Karpas-422 (cell line): ENCODE data around the gene NELL2. TPM values are rescaled to one million over a fixed set of nuclear protein-coding genes. Genes with fewer than 3 reads are reported as not detected.

Experiments used
- DNase-seq: peaks from one replicate; pipeline ENCODE4 v3.0.0-alpha.2; 2015
- H2AFZ ChIP-seq: fragments of 200-600 bp; sonication (generic); 2 replicates; pipeline ENCODE4 v1.6.1; 2014; ENCODE audit warnings: antibody characterized with exemption, low read length, mixed read lengths
- H3K27ac ChIP-seq: fragments of 200-600 bp; sonication (generic); 2 replicates; pipeline ENCODE4 v1.5.1; 2014; ENCODE audit warnings: mild to moderate bottlenecking, low read length, moderate library complexity
- H3K27me3 ChIP-seq: fragments of 200-600 bp; sonication (generic); 2 replicates; pipeline ENCODE4 v1.6.1; 2014; ENCODE audit warnings: low read length, mixed read lengths
- H3K36me3 ChIP-seq: fragments of 200-600 bp; sonication (generic); 2 replicates; pipeline ENCODE4 v1.6.1; 2014; ENCODE audit warnings: low read length, mixed read lengths; ENCODE audit not compliant: insufficient read depth
- H3K4me1 ChIP-seq: fragments of 200-600 bp; sonication (generic); 2 replicates; pipeline ENCODE4 v1.6.1; 2014; ENCODE audit warnings: mild to moderate bottlenecking, low read length, mixed read lengths
- H3K4me2 ChIP-seq: fragments of 200-600 bp; sonication (generic); 2 replicates; pipeline ENCODE4 v1.6.1; 2014; ENCODE audit warnings: low read length, low read depth, mild to moderate bottlenecking; ENCODE audit not compliant: poor library complexity, severe bottlenecking
- H3K4me3 ChIP-seq: fragments of 200-600 bp; sonication (generic); 2 replicates; pipeline ENCODE4 v1.5.1; 2014; ENCODE audit warnings: mild to moderate bottlenecking, antibody characterized with exemption, low read length, mixed read lengths
- H3K79me2 ChIP-seq: fragments of 200-600 bp; sonication (generic); 2 replicates; pipeline ENCODE4 v1.6.1; 2014; ENCODE audit warnings: mild to moderate bottlenecking, low read length, mixed read lengths
- H3K9ac ChIP-seq: fragments of 200-600 bp; sonication (generic); 2 replicates; pipeline ENCODE4 v1.6.0; 2014; ENCODE audit warnings: low read length
- H3K9me2 ChIP-seq: fragments of 200-600 bp; sonication (generic), shearing (Covaris generic); replicated peaks from 2 replicates; pipeline ENCODE4 v1.6.0; 2014; ENCODE audit warnings: mild to moderate bottlenecking, low read length, moderate library complexity; ENCODE audit not compliant: insufficient read depth
- H3K9me3 ChIP-seq: fragments of 300-700, 200-600 bp; sonication (generic); 2 replicates; pipeline ENCODE4 v1.6.1; 2014; ENCODE audit warnings: low read length, mixed read lengths
- H4K20me1 ChIP-seq: fragments of 200-600 bp; sonication (generic); 2 replicates; pipeline ENCODE4 v1.6.1; 2014; ENCODE audit warnings: mild to moderate bottlenecking, antibody characterized with exemption, low read length, low read depth; ENCODE audit not compliant: insufficient read depth
- total RNA-seq: library from RNA; depleted of rRNA; stranded (reverse); fragments of >200 nt; shearing (Covaris generic); gene quantifications from 2 replicates; pipeline ENCODE4 v1.2.3, GENCODE V29; 2014; ENCODE audit warnings: low replicate concordance

NELL2 gene
- total RNA-seq, 1 experiment from 2014 or later, result 188 TPM

GRCh38 chr12:44497044-44497443 lies 379.1 kb downstream of the NELL2 start:
- Histone ChIP-seq H3K27ac (no peak overlapping the region), H3K4me2 (no peak overlapping the region), H3K9me2 (no peaks in the 10 kb centered on the region), H3K4me3 (no peak overlapping the region), H3K9me3 (peaks cover 6% of the 10 kb centered on the region; the same call in 1 of the 2 replicates), H4K20me1 (no peaks in the 10 kb centered on the region), H3K79me2 (no peaks in the 10 kb centered on the region), H3K36me3 (no peaks in the 10 kb centered on the region), H2AFZ (no peak overlapping the region), H3K4me1 (peaks cover 9% of the 10 kb centered on the region; the same call in 1 of the 2 replicates), H3K27me3 (no peaks in the 10 kb centered on the region), H3K9ac (no peak overlapping the region)
- DNase-seq, result peak; percentile 75

GRCh38 chr12:44490181-44490580 lies 385.9 kb downstream of the NELL2 start:
- no peak overlapping the region for H3K4me2 ChIP-seq
- H3K4me1 ChIP-seq, result no peaks in the 10 kb centered on the region
- peaks cover 12% of the 10 kb centered on the region; the same call in 1 of the 2 replicates for H3K9me3 ChIP-seq
- no peak overlapping the region for H2AFZ ChIP-seq
- no peaks in the 10 kb centered on the region for H3K9me2 ChIP-seq
- H3K9ac ChIP-seq, result no peak overlapping the region
- no peaks in the 10 kb centered on the region for H3K79me2 ChIP-seq
- no peaks in the 10 kb centered on the region for H3K36me3 ChIP-seq
- no peaks in the 10 kb centered on the region for H3K27me3 ChIP-seq
- no peak for DNase-seq
- no peak overlapping the region for H3K4me3 ChIP-seq
- H4K20me1 ChIP-seq, result no peaks in the 10 kb centered on the region
- H3K27ac ChIP-seq, result no peak overlapping the region

GRCh38 chr12:44488180-44488579 lies 387.9 kb downstream of the NELL2 start:
- no peaks in the 10 kb centered on the region for H3K4me1 ChIP-seq
- no peak overlapping the region for H3K4me3 ChIP-seq
- H3K4me2 ChIP-seq, result no peak overlapping the region
- H3K9me2 ChIP-seq, result no peaks in the 10 kb centered on the region
- no peaks in the 10 kb centered on the region for H3K79me2 ChIP-seq
- no peaks in the 10 kb centered on the region for H3K27me3 ChIP-seq
- no peaks in the 10 kb centered on the region for H3K36me3 ChIP-seq
- H3K27ac ChIP-seq, result no peak overlapping the region
- H4K20me1 ChIP-seq, result no peaks in the 10 kb centered on the region
- no peak for DNase-seq
- no peak overlapping the region for H2AFZ ChIP-seq
- no peak overlapping the region for H3K9ac ChIP-seq
- peaks cover 6% of the 10 kb centered on the region; the same call in 1 of the 2 replicates for H3K9me3 ChIP-seq

GRCh38 chr12:44484862-44485261 lies 391.3 kb downstream of the NELL2 start:
- Histone ChIP-seq H3K4me1 (no peaks in the 10 kb centered on the region), H4K20me1 (no peaks in the 10 kb centered on the region), H3K79me2 (no peaks in the 10 kb centered on the region), H3K27ac (no peak overlapping the region), H3K36me3 (no peaks in the 10 kb centered on the region; the same call in 1 of the 2 replicates), H3K9me2 (no peaks in the 10 kb centered on the region), H2AFZ (no peak overlapping the region), H3K27me3 (no peaks in the 10 kb centered on the region), H3K9ac (no peak overlapping the region), H3K4me3 (no peak overlapping the region), H3K9me3 (peaks cover 6% of the 10 kb centered on the region; the same call in 1 of the 2 replicates), H3K4me2 (no peak overlapping the region)
- DNase-seq, result no peak

- no peak overlapping the region for H2AFZ ChIP-seq
- no peak overlapping the region for H3K9ac ChIP-seq
- no peaks in the 10 kb centered on the region for H3K9me2 ChIP-seq
- no peak overlapping the region for H3K4me3 ChIP-seq
- peaks cover 23% of the 10 kb centered on the region for H3K9me3 ChIP-seq
- no peak overlapping the region for H3K4me2 ChIP-seq
- H3K27ac ChIP-seq, result no peak overlapping the region
- no peaks in the 10 kb centered on the region for H3K4me1 ChIP-seq
- H3K79me2 ChIP-seq, result no peaks in the 10 kb centered on the region
- no peak for DNase-seq
- H3K27me3 ChIP-seq, result no peaks in the 10 kb centered on the region
- H3K36me3 ChIP-seq, result no peaks in the 10 kb centered on the region; the same call in 1 of the 2 replicates
- no peaks in the 10 kb centered on the region for H4K20me1 ChIP-seq
Observed at GRCh38 chr12:44477331-44477980, 398.7 kb downstream of the NELL2 start.

- Histone ChIP-seq H3K36me3 (no peaks in the 10 kb centered on the region; the same call in 1 of the 2 replicates), H3K4me2 (no peak overlapping the region)
Observed at GRCh38 chr12:44476683-44477082, 399.4 kb downstream of the NELL2 start.

GRCh38 chr12:44465139-44465538 lies 411.0 kb downstream of the NELL2 start:
- Histone ChIP-seq H2AFZ (peak overlapping the region; percentile 27; the same call in 1 of the 2 replicates), H3K9ac (no peak overlapping the region), H3K4me3 (no peak overlapping the region), H3K36me3 (no peaks in the 10 kb centered on the region), H3K4me2 (no peak overlapping the region), H3K4me1 (peaks cover 10% of the 10 kb centered on the region), H4K20me1 (no peaks in the 10 kb centered on the region), H3K79me2 (no peaks in the 10 kb centered on the region), H3K27ac (no peak overlapping the region), H3K27me3 (no peaks in the 10 kb centered on the region), H3K9me2 (no peaks in the 10 kb centered on the region), H3K9me3 (0 out of 2 replicates have a peak, but pooled peaks cover 7% of the 10 kb centered on the region)
- DNase-seq, result peak; percentile 71

More at GRCh38 chr12:44476683-44477082, 399.4 kb downstream of the NELL2 start:
- Histone ChIP-seq H3K4me3 (no peak overlapping the region), H3K79me2 (no peaks in the 10 kb centered on the region), H3K9me3 (peaks cover 23% of the 10 kb centered on the region), H3K4me1 (no peaks in the 10 kb centered on the region), H2AFZ (no peak overlapping the region), H4K20me1 (no peaks in the 10 kb centered on the region), H3K9me2 (no peaks in the 10 kb centered on the region), H3K9ac (no peak overlapping the region), H3K27me3 (no peaks in the 10 kb centered on the region), H3K27ac (no peak overlapping the region)
- DNase-seq, result no peak

- Histone ChIP-seq H4K20me1 (no peaks in the 10 kb centered on the region), H2AFZ (no peak overlapping the region), H3K27ac (no peak overlapping the region), H3K9me3 (0 out of 2 replicates have a peak, but pooled peaks cover 7% of the 10 kb centered on the region), H3K36me3 (no peaks in the 10 kb centered on the region), H3K27me3 (no peaks in the 10 kb centered on the region), H3K4me2 (no peak overlapping the region), H3K4me1 (peaks cover 11% of the 10 kb centered on the region), H3K9me2 (no peaks in the 10 kb centered on the region), H3K79me2 (no peaks in the 10 kb centered on the region), H3K4me3 (no peak overlapping the region), H3K9ac (no peak overlapping the region)
- no peak for DNase-seq
Observed at GRCh38 chr12:44464180-44464579, 411.9 kb downstream of the NELL2 start.
